Keratinocyte (primary cell): ENCODE results near the gene WFDC2.

ENCODE experiments used
- EZH2 ChIP-seq: IDR thresholded peaks from one replicate; pipeline ENCODE4 v1.6.1; 2012; ENCODE audit warnings: inconsistent platforms, mild to moderate bottlenecking, low read length, moderate library complexity
- TF ChIP-seq, protein P1 (sequence below), 3 experiments: IDR thresholded peaks in 1 of 3; conservative IDR thresholded peaks in 1 of 3; optimal IDR thresholded peaks in 1 of 3; 2 replicates in 2 of 3; 3 replicates in 1 of 3; pipeline versions ENCODE3 to v1.5.1; 2011; ENCODE audit warnings: low read length in 3 of 3, mild to moderate bottlenecking in 3 of 3, moderate library complexity in 2 of 3, control low read depth in 1 of 3, inconsistent platforms in 1 of 3; ENCODE audit not compliant: insufficient read depth in 2 of 3; ENCODE audit errors: extremely low read depth in 1 of 3

- TF ChIP-seq, protein P1, sequence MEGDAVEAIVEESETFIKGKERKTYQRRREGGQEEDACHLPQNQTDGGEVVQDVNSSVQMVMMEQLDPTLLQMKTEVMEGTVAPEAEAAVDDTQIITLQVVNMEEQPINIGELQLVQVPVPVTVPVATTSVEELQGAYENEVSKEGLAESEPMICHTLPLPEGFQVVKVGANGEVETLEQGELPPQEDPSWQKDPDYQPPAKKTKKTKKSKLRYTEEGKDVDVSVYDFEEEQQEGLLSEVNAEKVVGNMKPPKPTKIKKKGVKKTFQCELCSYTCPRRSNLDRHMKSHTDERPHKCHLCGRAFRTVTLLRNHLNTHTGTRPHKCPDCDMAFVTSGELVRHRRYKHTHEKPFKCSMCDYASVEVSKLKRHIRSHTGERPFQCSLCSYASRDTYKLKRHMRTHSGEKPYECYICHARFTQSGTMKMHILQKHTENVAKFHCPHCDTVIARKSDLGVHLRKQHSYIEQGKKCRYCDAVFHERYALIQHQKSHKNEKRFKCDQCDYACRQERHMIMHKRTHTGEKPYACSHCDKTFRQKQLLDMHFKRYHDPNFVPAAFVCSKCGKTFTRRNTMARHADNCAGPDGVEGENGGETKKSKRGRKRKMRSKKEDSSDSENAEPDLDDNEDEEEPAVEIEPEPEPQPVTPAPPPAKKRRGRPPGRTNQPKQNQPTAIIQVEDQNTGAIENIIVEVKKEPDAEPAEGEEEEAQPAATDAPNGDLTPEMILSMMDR (optimal IDR thresholded peaks at IDR 0.05 in 1 of 3, IDR thresholded peaks at IDR 0.05 in 1 of 3, conservative IDR thresholded peaks at IDR 0.05 in 1 of 3; ENCODE audit: extremely low read depth in 1 of 3, insufficient read depth in 2 of 3, low read length in 3 of 3), result no peak
- TF ChIP-seq EZH2, result no peak
Observed at GRCh38 chr20:45467861-45468260, 1.7 kb upstream of the WFDC2 start.
